ENCODE measurements around the gene MAST2. TPM values are rescaled to one million over a fixed set of nuclear protein-coding genes. Genes with fewer than 3 reads are reported as not detected.
A peak's percentile ranks its signal among the peaks of the same experiment; 100 is the strongest.

MAST2 gene
- total RNA-seq, 1 experiment from 2014 or later: 37.2 TPM

GRCh38 chr1:45989249-45989648, 185.8 kb downstream of the MAST2 start (continued):
- TF ChIP-seq, protein P1, sequence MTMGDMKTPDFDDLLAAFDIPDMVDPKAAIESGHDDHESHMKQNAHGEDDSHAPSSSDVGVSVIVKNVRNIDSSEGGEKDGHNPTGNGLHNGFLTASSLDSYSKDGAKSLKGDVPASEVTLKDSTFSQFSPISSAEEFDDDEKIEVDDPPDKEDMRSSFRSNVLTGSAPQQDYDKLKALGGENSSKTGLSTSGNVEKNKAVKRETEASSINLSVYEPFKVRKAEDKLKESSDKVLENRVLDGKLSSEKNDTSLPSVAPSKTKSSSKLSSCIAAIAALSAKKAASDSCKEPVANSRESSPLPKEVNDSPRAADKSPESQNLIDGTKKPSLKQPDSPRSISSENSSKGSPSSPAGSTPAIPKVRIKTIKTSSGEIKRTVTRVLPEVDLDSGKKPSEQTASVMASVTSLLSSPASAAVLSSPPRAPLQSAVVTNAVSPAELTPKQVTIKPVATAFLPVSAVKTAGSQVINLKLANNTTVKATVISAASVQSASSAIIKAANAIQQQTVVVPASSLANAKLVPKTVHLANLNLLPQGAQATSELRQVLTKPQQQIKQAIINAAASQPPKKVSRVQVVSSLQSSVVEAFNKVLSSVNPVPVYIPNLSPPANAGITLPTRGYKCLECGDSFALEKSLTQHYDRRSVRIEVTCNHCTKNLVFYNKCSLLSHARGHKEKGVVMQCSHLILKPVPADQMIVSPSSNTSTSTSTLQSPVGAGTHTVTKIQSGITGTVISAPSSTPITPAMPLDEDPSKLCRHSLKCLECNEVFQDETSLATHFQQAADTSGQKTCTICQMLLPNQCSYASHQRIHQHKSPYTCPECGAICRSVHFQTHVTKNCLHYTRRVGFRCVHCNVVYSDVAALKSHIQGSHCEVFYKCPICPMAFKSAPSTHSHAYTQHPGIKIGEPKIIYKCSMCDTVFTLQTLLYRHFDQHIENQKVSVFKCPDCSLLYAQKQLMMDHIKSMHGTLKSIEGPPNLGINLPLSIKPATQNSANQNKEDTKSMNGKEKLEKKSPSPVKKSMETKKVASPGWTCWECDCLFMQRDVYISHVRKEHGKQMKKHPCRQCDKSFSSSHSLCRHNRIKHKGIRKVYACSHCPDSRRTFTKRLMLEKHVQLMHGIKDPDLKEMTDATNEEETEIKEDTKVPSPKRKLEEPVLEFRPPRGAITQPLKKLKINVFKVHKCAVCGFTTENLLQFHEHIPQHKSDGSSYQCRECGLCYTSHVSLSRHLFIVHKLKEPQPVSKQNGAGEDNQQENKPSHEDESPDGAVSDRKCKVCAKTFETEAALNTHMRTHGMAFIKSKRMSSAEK (CRISPR knock-in tag; IDR thresholded peaks at IDR 0.05; ENCODE audit: borderline replicate concordance): no peak
- TF ChIP-seq MXD4 (CRISPR knock-in tag; IDR thresholded peaks at IDR 0.05; ENCODE audit: borderline replicate concordance) (no peak), RORB (CRISPR knock-in tag; IDR thresholded peaks at IDR 0.05) (no peak), GTF2I (CRISPR knock-in tag; conservative IDR thresholded peaks at IDR 0.05) (no peak), ATF1 (CRISPR knock-in tag; IDR thresholded peaks at IDR 0.05) (no peak)

- POLR2A ChIA-PET: no interaction called here
- Mint-ChIP-seq H3K4me1 (peaks cover 10% of the 10 kb centered on the region), H3K27ac (no peak overlapping the region), H3K9me3 (peaks cover 28% of the 10 kb centered on the region), H3K27me3 (ENCODE audit: low read depth) (no peaks in the 10 kb centered on the region), H3K36me3 (peaks cover 19% of the 10 kb centered on the region), H3K4me3 (no peak overlapping the region)
- CTCF ChIA-PET: interaction anchor here (0.7 kb wide), 1 partner anchor 100 kb away, joined by 4 read pairs; no protein-coding TSS in a partner anchor
- DNase-seq (ENCODE audit: low spot score): no peak
- ATAC-seq: peak; percentile 73
- TF ChIP-seq SP1 (CRISPR knock-in tag; conservative IDR thresholded peaks at IDR 0.05) (no peak), ARID4B (CRISPR knock-in tag; IDR thresholded peaks at IDR 0.05; ENCODE audit: borderline replicate concordance) (no peak), FOXK1 (CRISPR knock-in tag; IDR thresholded peaks at IDR 0.05) (no peak), ZNF423 (CRISPR knock-in tag; IDR thresholded peaks at IDR 0.05) (no peak), PREB (CRISPR knock-in tag; IDR thresholded peaks at IDR 0.05; ENCODE audit: borderline replicate concordance) (no peak), E2F5 (CRISPR knock-in tag; IDR thresholded peaks at IDR 0.05) (no peak), GABPB1 (CRISPR knock-in tag; IDR thresholded peaks at IDR 0.05) (no peak), ELF4 (CRISPR knock-in tag; IDR thresholded peaks at IDR 0.05; ENCODE audit: low read depth) (no peak)
- TF ChIP-seq, protein P2, sequence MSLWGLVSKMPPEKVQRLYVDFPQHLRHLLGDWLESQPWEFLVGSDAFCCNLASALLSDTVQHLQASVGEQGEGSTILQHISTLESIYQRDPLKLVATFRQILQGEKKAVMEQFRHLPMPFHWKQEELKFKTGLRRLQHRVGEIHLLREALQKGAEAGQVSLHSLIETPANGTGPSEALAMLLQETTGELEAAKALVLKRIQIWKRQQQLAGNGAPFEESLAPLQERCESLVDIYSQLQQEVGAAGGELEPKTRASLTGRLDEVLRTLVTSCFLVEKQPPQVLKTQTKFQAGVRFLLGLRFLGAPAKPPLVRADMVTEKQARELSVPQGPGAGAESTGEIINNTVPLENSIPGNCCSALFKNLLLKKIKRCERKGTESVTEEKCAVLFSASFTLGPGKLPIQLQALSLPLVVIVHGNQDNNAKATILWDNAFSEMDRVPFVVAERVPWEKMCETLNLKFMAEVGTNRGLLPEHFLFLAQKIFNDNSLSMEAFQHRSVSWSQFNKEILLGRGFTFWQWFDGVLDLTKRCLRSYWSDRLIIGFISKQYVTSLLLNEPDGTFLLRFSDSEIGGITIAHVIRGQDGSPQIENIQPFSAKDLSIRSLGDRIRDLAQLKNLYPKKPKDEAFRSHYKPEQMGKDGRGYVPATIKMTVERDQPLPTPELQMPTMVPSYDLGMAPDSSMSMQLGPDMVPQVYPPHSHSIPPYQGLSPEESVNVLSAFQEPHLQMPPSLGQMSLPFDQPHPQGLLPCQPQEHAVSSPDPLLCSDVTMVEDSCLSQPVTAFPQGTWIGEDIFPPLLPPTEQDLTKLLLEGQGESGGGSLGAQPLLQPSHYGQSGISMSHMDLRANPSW (CRISPR knock-in tag; conservative IDR thresholded peaks at IDR 0.05; ENCODE audit: low read depth): no peak
- TF ChIP-seq, protein P3, sequence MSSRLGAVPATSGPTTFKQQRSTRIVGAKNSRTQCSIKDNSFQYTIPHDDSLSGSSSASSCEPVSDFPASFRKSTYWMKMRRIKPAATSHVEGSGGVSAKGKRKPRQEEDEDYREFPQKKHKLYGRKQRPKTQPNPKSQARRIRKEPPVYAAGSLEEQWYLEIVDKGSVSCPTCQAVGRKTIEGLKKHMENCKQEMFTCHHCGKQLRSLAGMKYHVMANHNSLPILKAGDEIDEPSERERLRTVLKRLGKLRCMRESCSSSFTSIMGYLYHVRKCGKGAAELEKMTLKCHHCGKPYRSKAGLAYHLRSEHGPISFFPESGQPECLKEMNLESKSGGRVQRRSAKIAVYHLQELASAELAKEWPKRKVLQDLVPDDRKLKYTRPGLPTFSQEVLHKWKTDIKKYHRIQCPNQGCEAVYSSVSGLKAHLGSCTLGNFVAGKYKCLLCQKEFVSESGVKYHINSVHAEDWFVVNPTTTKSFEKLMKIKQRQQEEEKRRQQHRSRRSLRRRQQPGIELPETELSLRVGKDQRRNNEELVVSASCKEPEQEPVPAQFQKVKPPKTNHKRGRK (CRISPR knock-in tag; IDR thresholded peaks at IDR 0.05; ENCODE audit: borderline replicate concordance): no peak
- TF ChIP-seq, protein P4, sequence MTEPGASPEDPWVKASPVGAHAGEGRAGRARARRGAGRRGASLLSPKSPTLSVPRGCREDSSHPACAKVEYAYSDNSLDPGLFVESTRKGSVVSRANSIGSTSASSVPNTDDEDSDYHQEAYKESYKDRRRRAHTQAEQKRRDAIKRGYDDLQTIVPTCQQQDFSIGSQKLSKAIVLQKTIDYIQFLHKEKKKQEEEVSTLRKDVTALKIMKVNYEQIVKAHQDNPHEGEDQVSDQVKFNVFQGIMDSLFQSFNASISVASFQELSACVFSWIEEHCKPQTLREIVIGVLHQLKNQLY (CRISPR knock-in tag; IDR thresholded peaks at IDR 0.05): no peak
- TF ChIP-seq, protein P5, sequence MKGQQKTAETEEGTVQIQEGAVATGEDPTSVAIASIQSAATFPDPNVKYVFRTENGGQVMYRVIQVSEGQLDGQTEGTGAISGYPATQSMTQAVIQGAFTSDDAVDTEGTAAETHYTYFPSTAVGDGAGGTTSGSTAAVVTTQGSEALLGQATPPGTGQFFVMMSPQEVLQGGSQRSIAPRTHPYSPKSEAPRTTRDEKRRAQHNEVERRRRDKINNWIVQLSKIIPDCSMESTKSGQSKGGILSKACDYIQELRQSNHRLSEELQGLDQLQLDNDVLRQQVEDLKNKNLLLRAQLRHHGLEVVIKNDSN (CRISPR knock-in tag; IDR thresholded peaks at IDR 0.05): no peak
Measured at GRCh38 chr1:45994423-45994822, 191.0 kb downstream of the MAST2 start.
